K562 (cell line): Measurements from ENCODE around the gene BIRC7. TPM values are rescaled to one million over a fixed set of nuclear protein-coding genes. Genes with fewer than 3 reads are reported as not detected.

Source experiments
- ATAC-seq: fragments of 200-7000 bp; cut with Tn5 transposase; 3 replicates; pipeline ENCODE4 v1.9.1; 2020; ENCODE audit warnings: moderate library complexity
- BruUV-seq: library from RNA; stranded (reverse); fragments of 400-500 nt; replicated peaks from 2 replicates; lab custom pipeline; 2021; lab: Mats Ljungman, UMichigan
- CTCF ChIA-PET: fragments of 300-600 bp; formaldehyde crosslinking; extraction: SDS; loops from one replicate; lab custom pipeline; 2021; ENCODE audit warnings: low intra/inter-chr PET ratio; lab: Yijun Ruan, JAX
- POLR2A ChIA-PET: fragments of 300-600, 350-650 bp; sonication (Branson Sonifier 250); formaldehyde crosslinking; extraction: SDS; loops from one replicate; lab custom pipeline; 2021; ENCODE audit warnings: antibody characterized with exemption, inconsistent platforms; lab: Yijun Ruan, JAX
- DNase-seq, 4 experiments: peaks; one replicate each; pipeline versions ENCODE4 v3.0.0 to v3.0.0-alpha.2; 2011 to 2018; ENCODE audit warnings: low spot score in 3 of 4, mixed read lengths in 3 of 4; ENCODE audit errors: extremely low read depth in 1 of 4
- FAIRE-seq: peaks from 2 replicates; lab custom pipeline; 2011; peaks lifted over from hg19 to GRCh38; lab: Jason Lieb, UNC
- H2AFZ ChIP-seq: 2 replicates; pipeline ENCODE4 v1.6.0; 2011; ENCODE audit warnings: low read depth, low read length, control low read depth, inconsistent platforms
- H3K27ac ChIP-seq: fragments of 200-600 bp; 3 replicates; pipeline ENCODE4 v1.8.0; 2011; ENCODE audit warnings: low read depth, mild to moderate bottlenecking, control low read depth, inconsistent platforms, low read length, moderate library complexity, mixed read lengths; ENCODE audit errors: extremely low read depth
- H3K27me3 ChIP-seq, 2 experiments: fragments of 300-600 bp in 1 of 2; 2 replicates in 1 of 2; 3 replicates in 1 of 2; pipeline versions ENCODE4 v1.6.0 to v1.8.0; 2011; ENCODE audit warnings: inconsistent platforms in 2 of 2, low read length in 2 of 2, mild to moderate bottlenecking in 1 of 2, mixed read lengths in 1 of 2, moderate library complexity in 1 of 2; ENCODE audit not compliant: control insufficient read depth in 2 of 2, insufficient read depth in 2 of 2
- H3K36me3 ChIP-seq: fragments of 300-600 bp; 3 replicates; pipeline ENCODE4 v1.8.0; 2011; ENCODE audit warnings: mild to moderate bottlenecking, low read length, inconsistent platforms; ENCODE audit not compliant: control insufficient read depth, insufficient read depth
- H3K4me1 ChIP-seq, 2 experiments: fragments of 200-600 bp in 1 of 2; replicated peaks in 1 of 2; 2 replicates in 1 of 2; 3 replicates in 1 of 2; pipeline versions ENCODE4 v1.5.1 to v1.8.0; 2011; ENCODE audit warnings: inconsistent platforms in 2 of 2, low read length in 2 of 2, mild to moderate bottlenecking in 1 of 2, mixed read lengths in 1 of 2, moderate library complexity in 1 of 2; ENCODE audit not compliant: control insufficient read depth in 2 of 2, insufficient read depth in 2 of 2
- H3K4me2 ChIP-seq: 2 replicates; pipeline ENCODE4 v1.6.1; 2011; ENCODE audit warnings: low read length, control low read depth, inconsistent platforms, mixed read lengths; ENCODE audit not compliant: insufficient read depth
- H3K4me3 ChIP-seq: fragments of 200-600 bp; sonication (generic), shearing (Covaris generic); 2 replicates; pipeline ENCODE4 v1.5.1; 2016; ENCODE audit warnings: control low read depth, inconsistent platforms
- H3K79me2 ChIP-seq: fragments of 200-600 bp; 3 replicates; pipeline ENCODE4 v1.8.0; 2011; ENCODE audit warnings: low read length, inconsistent platforms; ENCODE audit not compliant: control insufficient read depth, insufficient read depth
- H3K9ac ChIP-seq, 2 experiments: 2 replicates each; pipeline versions ENCODE4 v1.6.0 to v1.6.1; 2011; ENCODE audit warnings: low read depth in 2 of 2, low read length in 2 of 2, control low read depth in 1 of 2, inconsistent platforms in 1 of 2, mild to moderate bottlenecking in 1 of 2, mixed read lengths in 1 of 2; ENCODE audit not compliant: insufficient read depth in 1 of 2
- H3K9me1 ChIP-seq: one replicate; pipeline ENCODE4 v1.6.0; 2011; ENCODE audit warnings: inconsistent platforms, mild to moderate bottlenecking, low read length, moderate library complexity; ENCODE audit not compliant: control insufficient read depth, insufficient read depth
- H3K9me3 ChIP-seq: replicated peaks from 2 replicates; pipeline ENCODE4 v1.5.1; 2011; ENCODE audit warnings: low read depth, low read length, inconsistent platforms; ENCODE audit not compliant: control insufficient read depth, insufficient read depth
- H4K20me1 ChIP-seq: replicated peaks from 2 replicates; pipeline ENCODE4 v1.6.1; 2011; ENCODE audit warnings: low read length, inconsistent platforms, mixed read lengths; ENCODE audit not compliant: control insufficient read depth, insufficient read depth
- ELF1 ChIP-seq: fragments of 200-800 bp; sonication (Bioruptor generic); IDR thresholded peaks from 2 replicates; pipeline ENCODE4 v1.6.1; 2016; ENCODE audit warnings: missing genetic modification characterization, missing compliant biosample characterization
- PRPF4 ChIP-seq: fragments of 200-400 bp; formaldehyde crosslinking; IDR thresholded peaks from one replicate; pipeline ENCODE4 v1.6.1; 2017; ENCODE audit warnings: low read length, low read depth, mild to moderate bottlenecking; ENCODE audit not compliant: insufficient read depth, poor library complexity, severe bottlenecking
- SREBF1 ChIP-seq: fragments of 150-350 bp; IDR thresholded peaks from 2 replicates; pipeline ENCODE4 v1.6.1; 2014; ENCODE audit warnings: antibody characterized with exemption, low read depth, low read length, borderline replicate concordance
- ZNF740 ChIP-seq, 3 experiments: fragments of 200-800 bp in 1 of 3; sonication (Bioruptor generic) in 1 of 3; sonication (generic) in 1 of 3; formaldehyde crosslinking in 1 of 3; IDR thresholded peaks; 2 replicates each; pipeline versions ENCODE4 v1.6.1 to v1.8.0; 2016 to 2022; ENCODE audit warnings: mild to moderate bottlenecking in 2 of 3, missing compliant biosample characterization in 2 of 3, missing genetic modification characterization in 2 of 3, missing genetic modification reagents in 1 of 3
- WGBS: fragments of 100-300 bp; shearing (Covaris generic); methylation state at CpG from one replicate; pipeline ENCODE4 v1.1.6; 2016; ENCODE audit warnings: low coverage, mixed read lengths; ENCODE audit not compliant: insufficient coverage; ENCODE audit errors: missing lambda C conversion rate; 5-methylcytosine and 5-hydroxymethylcytosine counted together
- in situ Hi-C: fragments of 300-500 bp; cut with MboI; formaldehyde crosslinking; loops from 4 replicates; pipeline ENCODE4 v1.15.0; 2018; ENCODE audit warnings: inconsistent platforms, mixed read lengths
- intact Hi-C: fragments of 100-400 bp; cut with micrococcal nuclease; formaldehyde crosslinking; loops from 2 replicates; pipeline ENCODE4 v1.14.2; 2022
- polyA plus RNA-seq, 8 experiments: library from polyadenylated mRNA; depleted of rRNA in 4 of 8; stranded (reverse) in 5 of 8; unstranded in 3 of 8; fragments of >200 nt; fragmentation: Nextera tagmentation in 2 of 8; fragmentation: Illumina TruSeq in 1 of 8; extraction: Ambion mirVana in 2 of 8; extraction: Trizol in 1 of 8; gene quantifications; 2 replicates each; pipeline versions ENCODE4 v1.2.1 to v1.2.3, GENCODE V29; 2011 to 2014; ENCODE audit warnings: inconsistent platforms in 1 of 8, missing spikeins in 1 of 8
- total RNA-seq, 7 experiments: library from RNA; depleted of rRNA in 6 of 7; stranded (reverse); fragments of >200 nt in 6 of 7; fragmentation: Illumina TruSeq in 2 of 7; extraction: Trizol in 2 of 7; gene quantifications; 2 replicates each; pipeline versions ENCODE4 v1.2.1 to v1.2.3, GENCODE V29; 2011 to 2021; ENCODE audit warnings: low replicate concordance in 1 of 7

Gene BIRC7
- total and polyA plus RNA-seq, 9 of the 15 experiments (the other 6 are each of a cell fraction or from before 2014, with no cell fraction given): 0.14 to 0.19 (median 0.16) TPM; not detected in 5

DNA sequence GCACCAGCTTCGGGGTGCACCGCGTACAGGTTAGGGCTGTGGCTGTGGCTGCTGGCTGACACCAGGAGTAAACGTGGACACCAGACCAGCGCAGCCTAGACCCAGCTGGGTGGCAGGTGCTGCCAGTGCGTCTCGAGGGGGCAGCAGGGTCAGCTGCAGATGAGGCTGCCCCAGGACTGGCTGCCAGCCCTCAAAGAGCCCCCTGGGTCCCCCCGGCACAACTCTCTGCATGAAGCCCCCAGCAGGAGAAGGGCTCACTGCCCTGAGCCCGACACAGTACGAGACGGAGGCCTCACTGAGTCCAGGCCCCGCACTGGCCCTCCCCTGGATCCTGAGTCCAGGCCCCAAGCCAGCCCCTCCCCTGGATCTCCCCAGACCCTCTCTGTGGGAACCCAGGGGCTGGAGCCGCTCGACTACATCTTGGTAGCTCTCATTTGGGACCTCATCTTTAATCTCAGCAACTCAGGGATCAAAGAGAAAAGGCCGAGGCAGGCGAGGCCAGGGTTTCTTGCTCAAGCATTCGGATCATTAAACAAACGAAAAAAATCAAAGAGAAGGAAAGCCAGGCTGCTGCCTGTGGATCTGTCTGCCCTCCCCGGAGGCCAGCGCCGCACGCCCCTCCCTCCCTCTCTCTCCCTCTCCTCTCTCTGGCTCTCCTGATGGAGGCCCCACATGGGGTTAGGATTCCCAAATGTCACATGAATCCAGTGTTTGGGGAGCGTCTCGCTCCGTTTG is 25.5 kb downstream of the BIRC7 start:
- POLR2A ChIA-PET: interaction anchor here (0.7 kb wide), 1 partner anchor 12 kb away, joined by 3 read pairs; no protein-coding TSS in a partner anchor
- no TSS peak for BruUV-seq
- in situ Hi-C loops: no loop called here
- no peak overlapping the region for H3K4me2 ChIP-seq
- no peaks in the 10 kb centered on the region for H3K36me3 ChIP-seq
- intact Hi-C loops: no loop called here
- no peaks in the 10 kb centered on the region for H3K9me1 ChIP-seq
- ATAC-seq: peak; percentile 36; the same call in 1 of the 3 replicates
- no peak overlapping the region for H2AFZ ChIP-seq
- 12% methylated on average over 25 of the region's 25 CpGs for WGBS
- H3K9me3 ChIP-seq: no peaks in the 10 kb centered on the region
- peaks cover 11 to 23% of the 10 kb centered on the region in 2 experiments for H3K4me1 ChIP-seq
- no peak for TF ChIP-seq ELF1 (tag)
- no peak for TF ChIP-seq ZNF740 (CRISPR knock-in tag; IDR thresholded peaks at IDR 0.05)
- TF ChIP-seq ZNF740 (tag; IDR thresholded peaks at IDR 0.05): no peak
- TF ChIP-seq SREBF1: no peak
- TF ChIP-seq PRPF4: no peak
- TF ChIP-seq, all 486 proteins: peak for 0
- FAIRE-seq: no peak
- peaks cover 29 to 66% of the 10 kb centered on the region in 2 experiments; a peak in 4 of 5 replicates for H3K27me3 ChIP-seq
- no peak overlapping the region; a peak in 2 of 4 replicates for H3K9ac ChIP-seq
- CTCF ChIA-PET: no interaction called here
- H3K79me2 ChIP-seq: no peaks in the 10 kb centered on the region
- no peak overlapping the region for H3K27ac ChIP-seq
- H3K4me3 ChIP-seq: no peak overlapping the region
- no peak for DNase-seq
- 0 out of 2 replicates have a peak, but pooled peaks cover 11% of the 10 kb centered on the region for H4K20me1 ChIP-seq
